Peyer's patch (tissue), 4 donors: ENCODE measurements around the gene SLC6A8.

Source experiments
- POLR2A ChIP-seq, 2 donors: fragments of 450-650 bp; IDR thresholded peaks; one replicate each; pipeline ENCODE4 v1.5.1; 2017; ENCODE audit warnings: antibody characterized with exemption in 2 of 2, mild to moderate bottlenecking in 2 of 2, moderate library complexity in 2 of 2
- TF ChIP-seq, protein P1 (sequence below), 6 experiments: fragments of 450-650 bp in 4 of 6; fragments of 200-600 bp in 2 of 6; sonication (generic) in 1 of 6; IDR thresholded peaks; one replicate each; pipeline ENCODE4 v1.5.1; 2017 to 2019; ENCODE audit warnings: antibody characterized with exemption in 6 of 6, mild to moderate bottlenecking in 3 of 6, moderate library complexity in 1 of 6

DNA sequence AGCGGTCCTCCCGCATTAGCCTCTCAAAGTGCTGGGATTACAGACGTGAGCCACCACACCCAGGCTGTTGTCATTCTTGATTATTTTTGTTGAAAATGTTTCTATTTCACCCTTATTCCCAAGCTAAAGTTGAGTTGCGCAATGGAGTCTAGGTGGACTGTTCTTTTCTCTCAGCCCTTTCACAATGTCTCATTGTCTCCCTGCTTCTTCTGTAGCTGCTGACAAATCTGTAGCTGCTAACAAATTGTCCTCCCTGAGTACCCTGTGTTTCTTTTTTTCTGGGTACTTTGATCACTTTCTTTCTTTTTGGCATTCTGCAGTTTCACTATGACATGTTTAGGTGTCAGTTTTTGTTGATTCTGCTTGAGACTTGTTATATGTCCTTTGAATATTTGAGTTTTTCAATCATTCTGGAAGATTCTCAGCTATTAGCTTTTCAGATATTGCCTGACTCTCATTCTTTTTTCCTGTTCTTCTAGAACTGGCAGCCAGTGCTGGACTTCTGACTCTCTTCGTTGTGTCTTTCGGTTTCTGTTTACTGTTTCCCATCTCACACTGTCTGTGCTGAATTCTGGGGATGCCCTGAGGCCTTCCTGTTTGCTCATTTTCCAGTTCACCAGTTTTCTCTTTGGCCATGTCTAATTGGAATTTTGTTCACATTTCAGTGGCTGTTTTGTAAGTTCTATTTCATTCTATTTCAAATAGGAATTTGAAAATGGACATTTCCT lies 43.6 kb downstream of the SLC6A8 start:
- TF ChIP-seq POLR2A (IDR thresholded peaks at IDR 0.05) = no peak
- TF ChIP-seq, protein P1, sequence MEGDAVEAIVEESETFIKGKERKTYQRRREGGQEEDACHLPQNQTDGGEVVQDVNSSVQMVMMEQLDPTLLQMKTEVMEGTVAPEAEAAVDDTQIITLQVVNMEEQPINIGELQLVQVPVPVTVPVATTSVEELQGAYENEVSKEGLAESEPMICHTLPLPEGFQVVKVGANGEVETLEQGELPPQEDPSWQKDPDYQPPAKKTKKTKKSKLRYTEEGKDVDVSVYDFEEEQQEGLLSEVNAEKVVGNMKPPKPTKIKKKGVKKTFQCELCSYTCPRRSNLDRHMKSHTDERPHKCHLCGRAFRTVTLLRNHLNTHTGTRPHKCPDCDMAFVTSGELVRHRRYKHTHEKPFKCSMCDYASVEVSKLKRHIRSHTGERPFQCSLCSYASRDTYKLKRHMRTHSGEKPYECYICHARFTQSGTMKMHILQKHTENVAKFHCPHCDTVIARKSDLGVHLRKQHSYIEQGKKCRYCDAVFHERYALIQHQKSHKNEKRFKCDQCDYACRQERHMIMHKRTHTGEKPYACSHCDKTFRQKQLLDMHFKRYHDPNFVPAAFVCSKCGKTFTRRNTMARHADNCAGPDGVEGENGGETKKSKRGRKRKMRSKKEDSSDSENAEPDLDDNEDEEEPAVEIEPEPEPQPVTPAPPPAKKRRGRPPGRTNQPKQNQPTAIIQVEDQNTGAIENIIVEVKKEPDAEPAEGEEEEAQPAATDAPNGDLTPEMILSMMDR (IDR thresholded peaks at IDR 0.05) = no peak
